Pancreas (tissue), 10 donors: ENCODE data around the gene ZNF613. TPM values are rescaled to one million over a fixed set of nuclear protein-coding genes. Genes with fewer than 3 reads are reported as not detected.
A peak's percentile ranks its signal among the peaks of the same experiment; 100 is the strongest.

Source experiments
- ATAC-seq, 4 donors: fragments of 200-7000 bp; cut with Tn5 transposase; one replicate each; pipeline versions ENCODE4 v1.8.0 to v1.9.1; 2020; ENCODE audit warnings: mild to moderate bottlenecking in 4 of 4, moderate library complexity in 4 of 4
- DNase-seq, 6 donors: peaks; one replicate each; pipeline ENCODE4 v3.0.0-alpha.2; 2020
- FAIRE-seq: peaks from 2 replicates; lab custom pipeline; 2012; peaks lifted over from hg19 to GRCh38; lab: Jason Lieb, UNC
- H3K27ac ChIP-seq, 4 donors: fragments of 200-600 bp; sonication (generic); 1 replicate in 3 of 4; 2 replicates in 1 of 4; pipeline versions ENCODE4 v1.5.0 to v1.8.0; 2020
- H3K27me3 ChIP-seq, 4 donors: fragments of 200-600 bp; one replicate each; pipeline ENCODE4 v1.8.0; 2021
- H3K36me3 ChIP-seq, 3 donors: fragments of 200-600 bp; sonication (generic) in 1 of 3; one replicate each; pipeline versions ENCODE4 v1.5.0 to v1.8.0; 2020 to 2021
- H3K4me1 ChIP-seq, 3 donors: fragments of 200-600 bp; one replicate each; pipeline ENCODE4 v1.8.0; 2021
- H3K4me3 ChIP-seq, 4 donors: fragments of 200-600 bp; sonication (generic) in 2 of 4; one replicate each; pipeline versions ENCODE4 v1.5.0 to v1.8.0; 2020 to 2021
- H3K9me3 ChIP-seq, 4 donors: fragments of 200-600 bp; one replicate each; pipeline ENCODE4 v1.8.0; 2021
- WGBS, 2 donors: extraction: QIAGEN DNeasy Blood & Tissue Kit; methylation state at CpG; one replicate each; pipeline ENCODE4 v1.1.7; 2013; 5-methylcytosine and 5-hydroxymethylcytosine counted together
- intact Hi-C, 3 donors: fragments of 100-400 bp; cut with DNase I; formaldehyde crosslinking; loops; one replicate each; pipeline versions ENCODE4 v1.11.1 to v1.14.2; 2022
- polyA plus RNA-seq, 2 donors: library from polyadenylated mRNA; stranded (reverse); fragments of 200-250 nt; gene quantifications; one replicate each; pipeline ENCODE4 v1.2.3, GENCODE V29; 2013
- total RNA-seq, 6 donors: library from RNA; stranded (reverse); fragmentation: NEBNext Ultra II Directional in 4 of 6; extraction: Animal tissue kit (Norgen Biotek cat#: 25700) in 4 of 6; gene quantifications; one replicate each; pipeline versions ENCODE4 v1.2.1 to v1.2.4, GENCODE V29; 2021 to 2023
- TF ChIP-seq, protein P1 (sequence below), 4 donors: fragments of 200-600 bp; sonication (generic) in 3 of 4; IDR thresholded peaks; one replicate each; pipeline versions ENCODE4 v1.5.0 to v1.8.0; 2021; ENCODE audit warnings: antibody characterized with exemption in 4 of 4
- donor health status: healthy with polysubstance abuse.
- donor health status: DM: no; HTN: no; CAD: no; lungs with moderate emphysema.
- donor health status: DM: no; HTN: no; CAD: no.
- donor health status: control.
- donor health status: control.
- donor health status: Bipolar disorder and iron deficiency.
- donor health status: DM: yes; HTN: yes; CAD: no.
- donor health status: DM: no; HTN: no; CAD: no.
- donor health status: DM: no; HTN: no; CAD: no.
- donor health status: DM: yes; HTN: yes; CAD: no.

The ZNF613 gene
- total and polyA plus RNA-seq, 8 donors = 0.83 to 3.4 (median 1.8) TPM

DNA sequence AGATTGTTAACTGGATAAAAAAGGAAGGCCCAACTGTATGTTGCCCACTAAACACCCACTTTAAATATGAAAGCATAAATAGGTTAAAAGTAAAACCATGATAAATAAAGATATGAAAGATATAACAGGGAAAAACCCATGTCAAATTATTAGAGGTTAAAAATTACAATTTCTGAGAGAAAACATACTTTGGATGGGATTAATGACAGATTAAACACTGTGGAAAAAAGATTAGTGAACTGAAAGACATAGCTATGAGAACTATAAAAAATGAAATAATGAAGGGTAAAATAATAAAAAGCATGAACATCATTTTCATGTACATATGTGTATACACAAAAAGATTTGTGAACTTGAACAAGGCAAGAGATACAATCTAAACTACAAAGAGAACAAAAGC lies 37.3 kb upstream of the ZNF613 start:
- no peak for ATAC-seq
- intact Hi-C loops = no loop called here
- FAIRE-seq = no peak
- H3K27ac ChIP-seq = no peak overlapping the region
- DNase-seq = no peak
- peaks cover 9 to 51% (median 21%) of the 10 kb centered on the region in 3 donors for H3K36me3 ChIP-seq
- H3K4me3 ChIP-seq = no peak overlapping the region
- no peaks in the 10 kb centered on the region for H3K27me3 ChIP-seq
- TF ChIP-seq, protein P1, sequence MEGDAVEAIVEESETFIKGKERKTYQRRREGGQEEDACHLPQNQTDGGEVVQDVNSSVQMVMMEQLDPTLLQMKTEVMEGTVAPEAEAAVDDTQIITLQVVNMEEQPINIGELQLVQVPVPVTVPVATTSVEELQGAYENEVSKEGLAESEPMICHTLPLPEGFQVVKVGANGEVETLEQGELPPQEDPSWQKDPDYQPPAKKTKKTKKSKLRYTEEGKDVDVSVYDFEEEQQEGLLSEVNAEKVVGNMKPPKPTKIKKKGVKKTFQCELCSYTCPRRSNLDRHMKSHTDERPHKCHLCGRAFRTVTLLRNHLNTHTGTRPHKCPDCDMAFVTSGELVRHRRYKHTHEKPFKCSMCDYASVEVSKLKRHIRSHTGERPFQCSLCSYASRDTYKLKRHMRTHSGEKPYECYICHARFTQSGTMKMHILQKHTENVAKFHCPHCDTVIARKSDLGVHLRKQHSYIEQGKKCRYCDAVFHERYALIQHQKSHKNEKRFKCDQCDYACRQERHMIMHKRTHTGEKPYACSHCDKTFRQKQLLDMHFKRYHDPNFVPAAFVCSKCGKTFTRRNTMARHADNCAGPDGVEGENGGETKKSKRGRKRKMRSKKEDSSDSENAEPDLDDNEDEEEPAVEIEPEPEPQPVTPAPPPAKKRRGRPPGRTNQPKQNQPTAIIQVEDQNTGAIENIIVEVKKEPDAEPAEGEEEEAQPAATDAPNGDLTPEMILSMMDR (IDR thresholded peaks at IDR 0.05) = no peak
- H3K4me1 ChIP-seq = no peaks in the 10 kb centered on the region
- H3K9me3 ChIP-seq = peaks cover 0 to 23% (median 3%) of the 10 kb centered on the region in 4 donors

DNA sequence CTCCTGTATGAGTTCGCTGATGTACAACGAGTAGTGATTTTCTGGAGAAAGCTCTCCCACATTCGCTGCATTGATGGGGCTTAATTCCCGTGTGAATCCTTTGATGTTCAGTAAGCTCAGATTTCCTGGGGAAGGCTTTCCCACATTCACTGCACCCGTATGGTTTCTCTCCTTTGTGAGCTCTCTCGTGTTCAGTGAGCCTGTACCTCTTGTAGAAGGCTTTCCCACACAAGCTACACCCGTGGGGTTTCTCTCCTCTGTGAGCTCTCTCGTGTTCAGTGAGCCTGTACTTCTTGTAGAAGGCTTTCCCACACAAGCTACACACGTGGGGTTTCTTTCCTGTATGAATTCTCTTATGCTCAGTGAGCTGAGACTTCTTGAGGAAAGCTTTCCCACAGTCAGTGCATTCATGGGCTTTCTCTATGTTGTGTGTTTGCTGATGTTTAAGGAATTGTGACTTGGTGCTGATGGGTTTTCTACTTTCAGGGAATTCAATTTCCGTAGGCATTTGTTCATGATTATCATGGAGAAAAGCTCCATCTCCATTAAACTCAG lies 36.0 kb upstream of the ZNF613 start:
- FAIRE-seq (no peak), ATAC-seq (no peak), DNase-seq (no peak)
- Histone ChIP-seq H3K4me3 (no peak overlapping the region), H3K27me3 (no peaks in the 10 kb centered on the region), H3K36me3 (peaks cover 9 to 64% (median 34%) of the 10 kb centered on the region in 3 donors), H3K4me1 (no peaks in the 10 kb centered on the region), H3K9me3 (peaks cover 0 to 23% (median 3%) of the 10 kb centered on the region in 4 donors), H3K27ac (no peak overlapping the region)
- TF ChIP-seq, protein P1 (IDR thresholded peaks at IDR 0.05) = no peak
- intact Hi-C loops = no loop called here
- WGBS, 2 donors = 97 to 98% methylated on average over 10 of the region's 10 CpGs

DNA sequence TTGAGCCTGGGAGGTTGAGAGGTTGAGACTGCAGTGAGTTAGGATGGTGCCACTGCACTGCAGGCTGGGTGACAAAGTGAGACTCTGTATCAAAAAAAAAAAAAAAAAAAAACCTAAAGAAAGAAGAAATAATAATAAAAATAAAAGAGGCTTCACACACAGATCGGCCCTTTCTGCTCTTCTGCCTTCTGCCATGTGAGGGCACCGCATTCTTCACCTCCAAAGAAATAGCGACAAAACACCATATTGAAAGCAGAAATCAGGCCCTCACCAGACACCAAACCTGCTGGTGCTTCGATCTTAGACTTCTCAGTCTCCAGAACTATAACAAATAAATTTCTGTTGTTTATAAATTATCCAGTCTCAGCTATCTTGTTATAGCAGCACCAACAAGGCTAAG lies 25.4 kb upstream of the ZNF613 start:
- 92 to 94% methylated on average over 4 of the region's 4 CpGs for WGBS, 2 donors
- H3K4me1 ChIP-seq = peaks cover 0 to 8% (median 0%) of the 10 kb centered on the region in 3 donors
- H3K36me3 ChIP-seq = peaks cover 6 to 26% (median 15%) of the 10 kb centered on the region in 3 donors
- no peak for FAIRE-seq
- H3K9me3 ChIP-seq = no peaks in the 10 kb centered on the region
- H3K27me3 ChIP-seq = peaks cover 0 to 5% (median 0%) of the 10 kb centered on the region in 4 donors
- no peak for DNase-seq
- intact Hi-C loops = no loop called here
- no peak overlapping the region for H3K4me3 ChIP-seq
- no peak overlapping the region for H3K27ac ChIP-seq
- no peak for ATAC-seq
- TF ChIP-seq, protein P1 (IDR thresholded peaks at IDR 0.05) = no peak

DNA sequence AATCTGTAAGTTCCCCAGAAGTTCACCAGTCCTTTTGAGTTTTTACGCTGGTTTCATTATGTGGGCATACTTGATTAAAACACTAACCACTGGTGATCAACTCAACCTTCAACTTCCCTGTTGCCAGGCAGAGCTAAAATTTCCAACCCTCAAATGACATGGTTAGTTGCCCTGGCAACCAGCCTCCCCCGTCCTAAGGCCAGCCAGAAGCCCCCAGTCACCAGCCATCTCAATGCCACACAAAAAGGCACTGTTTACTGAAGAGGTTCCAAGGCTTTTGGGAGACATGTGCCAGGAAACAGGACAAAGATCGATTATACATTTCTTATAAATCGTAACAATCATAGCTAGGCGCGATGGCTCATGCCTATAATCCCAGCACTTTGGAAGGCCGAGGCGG lies 24.1 kb upstream of the ZNF613 start:
- ATAC-seq = no peak
- no peak for FAIRE-seq
- no peak overlapping the region for H3K27ac ChIP-seq
- WGBS, 2 donors = 81 to 82% methylated on average over 8 of the region's 8 CpGs
- TF ChIP-seq, protein P1 (IDR thresholded peaks at IDR 0.05) = no peak
- H3K36me3 ChIP-seq = peaks cover 6 to 17% (median 14%) of the 10 kb centered on the region in 3 donors
- H3K4me1 ChIP-seq = peaks cover 0 to 8% (median 0%) of the 10 kb centered on the region in 3 donors
- peaks cover 0 to 5% (median 0%) of the 10 kb centered on the region in 4 donors for H3K27me3 ChIP-seq
- intact Hi-C loops = no loop called here
- no peaks in the 10 kb centered on the region for H3K9me3 ChIP-seq
- peak overlapping the region in 3 of 4 donors; percentile 54 to 82 (median 71) for H3K4me3 ChIP-seq
- no peak for DNase-seq
